Neural progenitor cell (in vitro differentiated cells): ENCODE measurements around the gene CSHL1. TPM values are rescaled to one million over a fixed set of nuclear protein-coding genes. Genes with fewer than 3 reads are reported as not detected.

Source experiments
- DNase-seq: peaks from one replicate; pipeline ENCODE4 v3.0.0-alpha.2; 2016; ENCODE audit warnings: low spot score
- H2AFZ ChIP-seq: fragments of 200-600 bp; sonication (generic); replicated peaks from 2 replicates; pipeline ENCODE4 v1.6.1; 2016; ENCODE audit warnings: antibody characterized with exemption
- H3F3A ChIP-seq: fragments of 200-600 bp; sonication (generic); 2 replicates; pipeline ENCODE4 v1.6.1; 2016; ENCODE audit warnings: antibody characterized with exemption, low read depth
- H3K27ac ChIP-seq: fragments of 200-600 bp; sonication (generic); 2 replicates; pipeline ENCODE4 v1.5.1; 2016; ENCODE audit warnings: mild to moderate bottlenecking
- H3K27me3 ChIP-seq: fragments of 200-600 bp; sonication (generic); 2 replicates; pipeline ENCODE4 v1.6.1; 2016; ENCODE audit warnings: mild to moderate bottlenecking, moderate library complexity
- H3K36me3 ChIP-seq: fragments of 200-600 bp; sonication (generic); 2 replicates; pipeline ENCODE4 v1.5.1; 2016
- H3K4me1 ChIP-seq: fragments of 200-600 bp; sonication (generic); 2 replicates; pipeline ENCODE4 v1.6.1; 2016; ENCODE audit warnings: mixed run types
- H3K4me2 ChIP-seq: fragments of 200-600 bp; sonication (generic); 2 replicates; pipeline ENCODE4 v1.6.1; 2016
- H3K4me3 ChIP-seq: fragments of 200-600 bp; sonication (generic); 2 replicates; pipeline ENCODE4 v1.5.1; 2016
- H3K79me2 ChIP-seq: fragments of 200-600 bp; sonication (generic); 2 replicates; pipeline ENCODE4 v1.6.1; 2016; ENCODE audit warnings: low read depth
- H3K9ac ChIP-seq: fragments of 200-600 bp; sonication (generic); 2 replicates; pipeline ENCODE4 v1.6.1; 2016
- H3K9me3 ChIP-seq: fragments of 200-600 bp; sonication (generic); 2 replicates; pipeline ENCODE4 v1.5.1; 2016; ENCODE audit warnings: low read depth
- H4K20me1 ChIP-seq: fragments of 200-600 bp; sonication (generic); 2 replicates; pipeline ENCODE4 v1.6.1; 2016; ENCODE audit warnings: low read depth
- H3K27ac Mint-ChIP-seq: 3 replicates; pipeline ENCODE4 v1.8.0; 2021; ENCODE audit warnings: mixed read lengths
- H3K27me3 Mint-ChIP-seq: 2 replicates; pipeline ENCODE4 v1.8.0; 2022; ENCODE audit warnings: low read depth, mild to moderate bottlenecking, inconsistent platforms, moderate library complexity, mixed read lengths; ENCODE audit not compliant: insufficient read depth
- H3K36me3 Mint-ChIP-seq: 3 replicates; pipeline ENCODE4 v1.8.0; 2021; ENCODE audit warnings: mixed read lengths
- H3K4me1 Mint-ChIP-seq: 3 replicates; pipeline ENCODE4 v1.8.0; 2021; ENCODE audit warnings: mixed read lengths
- H3K4me3 Mint-ChIP-seq: 3 replicates; pipeline ENCODE4 v1.8.0; 2021; ENCODE audit warnings: mild to moderate bottlenecking, moderate library complexity, mixed read lengths
- H3K9me3 Mint-ChIP-seq: 3 replicates; pipeline ENCODE4 v1.8.0; 2020; ENCODE audit warnings: mixed read lengths
- EZH2 ChIP-seq: fragments of 200-600 bp; sonication (generic); IDR thresholded peaks from 2 replicates; pipeline ENCODE4 v1.6.1; 2017; ENCODE audit warnings: antibody characterized with exemption, mild to moderate bottlenecking, moderate library complexity
- EZH2phosphoT487 ChIP-seq: fragments of 200-600 bp; sonication (generic); IDR thresholded peaks from 2 replicates; pipeline ENCODE4 v1.6.1; 2017; ENCODE audit warnings: antibody characterized with exemption
- total RNA-seq: library from RNA; depleted of rRNA; stranded (reverse); fragments of >200 nt; gene quantifications from 2 replicates; pipeline ENCODE4 v1.2.3, GENCODE V29; 2015; ENCODE audit warnings: low replicate concordance
- TF ChIP-seq, protein P1 (sequence below): fragments of 200-600 bp; sonication (generic); IDR thresholded peaks from 2 replicates; pipeline ENCODE4 v1.5.1; 2017; ENCODE audit warnings: antibody characterized with exemption, mild to moderate bottlenecking

Gene CSHL1
- total RNA-seq, 1 donor from 2014 or later = not detected

DNA sequence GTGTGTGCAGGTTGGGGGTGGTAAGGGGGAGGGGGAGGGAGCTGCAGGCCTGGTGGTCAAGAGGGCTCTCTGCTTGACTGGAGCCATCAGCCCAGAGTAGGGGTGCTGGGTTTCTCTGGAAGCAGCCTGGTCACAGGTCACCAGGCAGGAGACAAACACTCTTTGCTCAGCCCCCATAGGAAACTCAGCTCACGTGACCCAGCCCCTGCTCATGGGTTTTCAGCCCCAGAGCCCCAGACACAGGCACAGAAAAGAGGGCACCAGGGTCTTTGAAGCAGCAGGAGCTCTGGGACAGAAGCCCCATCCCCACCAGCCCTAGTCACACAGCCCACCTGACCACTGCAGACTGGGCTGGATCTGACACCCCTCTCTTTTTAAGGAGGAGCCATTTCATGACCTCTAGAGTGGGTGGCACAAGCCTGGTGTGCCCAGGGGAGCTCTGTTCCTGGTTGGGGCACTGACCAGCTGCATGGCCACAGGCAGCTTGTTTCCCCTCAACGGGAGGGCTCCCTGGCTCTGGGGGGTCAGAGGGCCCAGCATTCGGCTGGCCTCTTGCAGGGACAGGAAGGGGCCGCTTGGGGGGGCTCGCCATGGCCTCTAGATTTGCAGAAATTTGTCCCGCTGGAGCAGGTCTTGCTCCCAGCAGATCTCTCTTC lies 34.9 kb upstream of the CSHL1 start:
- Histone ChIP-seq H3K9me3 (no peaks in the 10 kb centered on the region), H3K36me3 (no peaks in the 10 kb centered on the region), H3K4me3 (no peak overlapping the region), H3K4me1 (no peaks in the 10 kb centered on the region), H3K27me3 (no peaks in the 10 kb centered on the region), H3K27ac (no peak overlapping the region), H3F3A (no peaks in the 10 kb centered on the region), H3K4me2 (no peak overlapping the region), H2AFZ (no peak overlapping the region), H3K79me2 (no peaks in the 10 kb centered on the region), H4K20me1 (no peaks in the 10 kb centered on the region), H3K9ac (no peak overlapping the region)
- Mint-ChIP-seq H3K27ac (no peak overlapping the region), H3K36me3 (no peaks in the 10 kb centered on the region), H3K9me3 (no peaks in the 10 kb centered on the region), H3K4me1 (peaks cover 9% of the 10 kb centered on the region), H3K27me3 (peaks cover 3% of the 10 kb centered on the region), H3K4me3 (no peak overlapping the region)
- TF ChIP-seq EZH2 = no peak
- TF ChIP-seq EZH2phosphoT487 = no peak
- TF ChIP-seq, protein P1, sequence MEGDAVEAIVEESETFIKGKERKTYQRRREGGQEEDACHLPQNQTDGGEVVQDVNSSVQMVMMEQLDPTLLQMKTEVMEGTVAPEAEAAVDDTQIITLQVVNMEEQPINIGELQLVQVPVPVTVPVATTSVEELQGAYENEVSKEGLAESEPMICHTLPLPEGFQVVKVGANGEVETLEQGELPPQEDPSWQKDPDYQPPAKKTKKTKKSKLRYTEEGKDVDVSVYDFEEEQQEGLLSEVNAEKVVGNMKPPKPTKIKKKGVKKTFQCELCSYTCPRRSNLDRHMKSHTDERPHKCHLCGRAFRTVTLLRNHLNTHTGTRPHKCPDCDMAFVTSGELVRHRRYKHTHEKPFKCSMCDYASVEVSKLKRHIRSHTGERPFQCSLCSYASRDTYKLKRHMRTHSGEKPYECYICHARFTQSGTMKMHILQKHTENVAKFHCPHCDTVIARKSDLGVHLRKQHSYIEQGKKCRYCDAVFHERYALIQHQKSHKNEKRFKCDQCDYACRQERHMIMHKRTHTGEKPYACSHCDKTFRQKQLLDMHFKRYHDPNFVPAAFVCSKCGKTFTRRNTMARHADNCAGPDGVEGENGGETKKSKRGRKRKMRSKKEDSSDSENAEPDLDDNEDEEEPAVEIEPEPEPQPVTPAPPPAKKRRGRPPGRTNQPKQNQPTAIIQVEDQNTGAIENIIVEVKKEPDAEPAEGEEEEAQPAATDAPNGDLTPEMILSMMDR = no peak
- no peak for DNase-seq

DNA sequence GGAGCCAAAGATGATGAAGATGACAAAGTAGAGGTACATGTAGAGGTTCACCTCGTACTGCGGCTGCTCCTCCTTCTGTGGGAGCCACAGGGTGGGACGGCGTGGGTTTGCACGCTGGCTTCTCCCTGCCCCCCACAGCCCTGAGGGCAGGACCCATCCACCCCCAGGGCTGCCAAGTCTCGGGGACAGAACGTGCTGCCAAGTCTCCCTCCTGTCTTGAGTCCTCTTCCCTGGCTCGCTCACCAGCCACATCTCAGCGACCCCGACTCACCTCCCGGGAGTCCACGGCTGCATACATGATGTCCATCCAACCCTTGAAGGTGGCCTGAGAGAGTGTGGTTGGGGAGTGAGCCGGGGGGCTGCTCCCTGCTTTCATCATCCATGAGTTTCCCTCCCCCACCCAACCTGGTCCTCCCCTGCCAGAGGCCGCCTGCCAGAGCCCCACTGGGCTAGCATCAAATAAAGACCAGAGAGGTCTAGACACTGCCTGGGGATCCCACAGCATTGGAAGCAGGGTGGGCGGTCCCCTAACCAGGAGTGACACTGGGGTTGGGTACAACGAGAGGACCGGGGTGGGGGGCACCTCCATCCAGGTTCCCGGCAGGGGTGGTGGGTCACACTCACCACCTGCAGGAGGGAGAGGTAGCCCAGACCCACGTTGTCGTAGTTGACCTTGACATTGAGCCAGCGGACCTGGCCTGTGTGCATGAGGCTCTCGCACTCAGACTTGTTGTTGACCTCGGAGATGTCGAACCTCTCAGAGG lies 33.9 kb upstream of the CSHL1 start:
- TF ChIP-seq EZH2 = no peak
- TF ChIP-seq, protein P1 = no peak
- TF ChIP-seq EZH2phosphoT487 = no peak
- Histone ChIP-seq H3K79me2 (no peaks in the 10 kb centered on the region), H3K27ac (no peak overlapping the region), H3K4me3 (no peak overlapping the region), H3K36me3 (no peaks in the 10 kb centered on the region), H3K4me2 (no peak overlapping the region), H3K9me3 (no peaks in the 10 kb centered on the region), H3K27me3 (no peaks in the 10 kb centered on the region), H3K4me1 (no peaks in the 10 kb centered on the region), H2AFZ (no peak overlapping the region), H4K20me1 (no peaks in the 10 kb centered on the region), H3K9ac (no peak overlapping the region), H3F3A (no peaks in the 10 kb centered on the region)
- no peaks in the 10 kb centered on the region for H3K9me3 Mint-ChIP-seq
- H3K27me3 Mint-ChIP-seq = peaks cover 3% of the 10 kb centered on the region
- H3K4me3 Mint-ChIP-seq = no peak overlapping the region
- peaks cover 7% of the 10 kb centered on the region for H3K4me1 Mint-ChIP-seq
- no peak for DNase-seq
- no peaks in the 10 kb centered on the region for H3K36me3 Mint-ChIP-seq
- no peak overlapping the region for H3K27ac Mint-ChIP-seq

DNA sequence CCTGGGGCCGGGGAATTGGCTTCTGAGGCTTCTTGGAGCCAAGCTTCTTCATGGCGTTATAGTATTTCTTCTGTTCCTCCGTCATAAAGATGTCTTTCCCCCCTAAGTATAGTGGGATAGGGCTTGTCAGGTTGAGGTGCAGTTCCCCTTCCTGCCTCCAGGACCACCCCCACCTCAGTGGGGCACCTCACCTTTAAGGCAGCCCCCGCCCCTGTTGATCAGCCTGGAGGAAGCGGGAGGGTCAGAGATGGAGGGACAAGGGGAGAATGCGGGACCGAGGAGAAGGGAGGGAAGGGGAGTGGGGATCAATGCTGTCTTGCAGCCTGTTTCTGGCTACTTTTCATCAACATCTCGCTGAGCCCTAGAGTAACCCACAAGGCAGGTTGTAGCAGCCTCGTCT lies 32.7 kb upstream of the CSHL1 start:
- H3K79me2 ChIP-seq = no peaks in the 10 kb centered on the region
- no peak overlapping the region for H2AFZ ChIP-seq
- no peak for TF ChIP-seq EZH2phosphoT487
- TF ChIP-seq EZH2 = no peak
- TF ChIP-seq, protein P1 = peak; percentile 25
- no peak overlapping the region for H3K4me3 ChIP-seq
- no peaks in the 10 kb centered on the region for H3K9me3 ChIP-seq
- H3K4me1 Mint-ChIP-seq = peaks cover 19% of the 10 kb centered on the region
- no peak overlapping the region for H3K4me3 Mint-ChIP-seq
- no peak overlapping the region for H3K27ac Mint-ChIP-seq
- H3K27me3 ChIP-seq = no peaks in the 10 kb centered on the region
- H3K9ac ChIP-seq = no peak overlapping the region
- H3F3A ChIP-seq = no peaks in the 10 kb centered on the region
- H4K20me1 ChIP-seq = no peaks in the 10 kb centered on the region
- no peaks in the 10 kb centered on the region for H3K36me3 Mint-ChIP-seq
- peaks cover under 1% of the 10 kb centered on the region for H3K4me1 ChIP-seq
- no peak for DNase-seq
- H3K27me3 Mint-ChIP-seq = peaks cover 3% of the 10 kb centered on the region
- H3K27ac ChIP-seq = no peak overlapping the region
- no peaks in the 10 kb centered on the region for H3K36me3 ChIP-seq
- H3K4me2 ChIP-seq = no peak overlapping the region
- H3K9me3 Mint-ChIP-seq = no peaks in the 10 kb centered on the region
